HG03342 (cell line): ENCODE data around the gene ADGRE3.
"Not testable (repeated sequence)": the region's sequence is repeated elsewhere in the genome, so short reads cannot be mapped to it uniquely, and the experiment has no call there.

ENCODE experiments used
- ATAC-seq: cut with Tn5 transposase; IDR thresholded peaks from one replicate; pipeline ENCODE4 v1.9.1; 2021; ENCODE audit warnings: mild to moderate bottlenecking, moderate library complexity; ENCODE audit not compliant: unreplicated experiment

ADGRE3 gene

GRCh38 chr19:14603990-14604387 lies 70.7 kb downstream of the ADGRE3 start:
- ATAC-seq: peak; percentile 73

GRCh38 chr19:14599548-14600147 lies 75.0 kb downstream of the ADGRE3 start:
- ATAC-seq: no peak

- ATAC-seq: no peak
These were observed 79.1 kb downstream of the ADGRE3 start for GRCh38 chr19:14595558-14595957.

- ATAC-seq: not testable (repeated sequence)
These were observed 85.2 kb downstream of the ADGRE3 start for GRCh38 chr19:14589433-14589832.

GRCh38 chr19:14585187-14585586 lies 89.5 kb downstream of the ADGRE3 start:
- peak; percentile 56 for ATAC-seq

GRCh38 chr19:14584372-14584771 lies 90.3 kb downstream of the ADGRE3 start:
- ATAC-seq: not testable (repeated sequence)

GRCh38 chr19:14582894-14583340 lies 91.7 kb downstream of the ADGRE3 start, which contains the start of gene CLEC17A:
TSS of gene CLEC17A (plus strand) at chr19:14583084. CDS start at chr19:14583161, 77 bp downstream.
- ATAC-seq: no peak

- no peak for ATAC-seq
These were observed 93.9 kb downstream of the ADGRE3 start for GRCh38 chr19:14580623-14581237.

- peak; percentile 38 for ATAC-seq
These were observed 96.7 kb downstream of the ADGRE3 start for GRCh38 chr19:14577885-14578427.

- no peak for ATAC-seq
These were observed 97.4 kb downstream of the ADGRE3 start for GRCh38 chr19:14577264-14577663.

- ATAC-seq: no peak
These were observed 98.3 kb downstream of the ADGRE3 start for GRCh38 chr19:14576363-14576762.

GRCh38 chr19:14575428-14575980 lies 99.1 kb downstream of the ADGRE3 start:
- no peak for ATAC-seq

- ATAC-seq: peak; percentile 75
These were observed 102.8 kb downstream of the ADGRE3 start, which contains the start of gene NDUFB7 for GRCh38 chr19:14571695-14572490. TSS of gene NDUFB7 (minus strand) at chr19:14572066. CDS start at chr19:14572000, 66 bp downstream.

GRCh38 chr19:14570864-14571527 lies 103.6 kb downstream of the ADGRE3 start:
- no peak for ATAC-seq
